Stimulated activated CD4-positive, alpha-beta T cell treated with anti-CD3 and anti-CD28 coated beads, Interleukin-1b, Interleukin-23, amount 100 ng/mL, for 1 hour (primary cell): ENCODE data around the gene KNSTRN.

Source experiments
- DNase-seq, 2 donors: peaks; one replicate each; pipeline ENCODE4 v3.0.0-alpha.2; 2020; ENCODE audit warnings: low read depth in 2 of 2

KNSTRN gene, protein sequence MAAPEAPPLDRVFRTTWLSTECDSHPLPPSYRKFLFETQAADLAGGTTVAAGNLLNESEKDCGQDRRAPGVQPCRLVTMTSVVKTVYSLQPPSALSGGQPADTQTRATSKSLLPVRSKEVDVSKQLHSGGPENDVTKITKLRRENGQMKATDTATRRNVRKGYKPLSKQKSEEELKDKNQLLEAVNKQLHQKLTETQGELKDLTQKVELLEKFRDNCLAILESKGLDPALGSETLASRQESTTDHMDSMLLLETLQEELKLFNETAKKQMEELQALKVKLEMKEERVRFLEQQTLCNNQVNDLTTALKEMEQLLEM

DNA sequence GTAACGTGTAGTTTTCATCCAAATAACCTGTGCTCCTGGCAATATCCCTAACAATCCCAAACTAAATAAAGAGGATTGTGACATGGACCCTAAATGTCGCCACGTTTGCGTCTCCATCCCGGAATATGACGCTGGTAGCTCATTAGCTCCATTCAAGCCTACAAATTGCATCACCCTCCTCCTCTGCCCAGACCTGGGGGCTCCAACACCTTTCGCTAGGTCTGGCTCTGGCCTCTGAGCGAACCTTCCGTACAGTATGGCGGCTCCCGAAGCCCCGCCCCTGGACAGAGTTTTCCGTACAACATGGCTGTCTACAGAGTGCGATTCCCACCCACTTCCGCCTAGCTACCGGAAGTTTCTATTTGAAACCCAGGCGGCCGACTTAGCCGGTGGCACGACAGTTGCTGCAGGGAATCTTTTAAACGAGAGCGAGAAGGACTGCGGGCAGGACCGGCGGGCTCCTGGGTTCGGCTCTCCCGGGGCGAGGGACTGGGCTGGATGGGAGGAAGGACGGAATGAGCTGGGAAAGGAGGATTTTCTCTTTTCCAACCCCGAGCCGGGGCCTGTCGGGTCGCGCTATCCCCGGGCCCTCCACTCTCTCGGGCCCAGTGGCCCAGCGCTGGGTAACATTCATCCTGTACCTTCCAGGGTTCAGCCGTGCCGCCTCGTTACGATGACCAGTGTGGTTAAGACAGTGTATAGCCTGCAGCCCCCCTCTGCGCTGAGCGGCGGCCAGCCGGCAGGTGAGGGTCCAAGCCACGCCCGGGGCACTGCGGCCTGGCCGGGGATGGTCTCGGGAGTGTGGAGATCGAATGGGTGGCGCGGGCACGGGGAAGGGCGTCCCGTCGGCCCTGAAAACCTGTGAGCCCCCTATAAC is at the start of gene KNSTRN:
Gene KNSTRN (plus strand): TSS at position 142 of the 877 bp plus-strand sequence. CDS start 115 bp downstream, at position 257.
- DNase-seq: peak; percentile 80 to 85

DNA sequence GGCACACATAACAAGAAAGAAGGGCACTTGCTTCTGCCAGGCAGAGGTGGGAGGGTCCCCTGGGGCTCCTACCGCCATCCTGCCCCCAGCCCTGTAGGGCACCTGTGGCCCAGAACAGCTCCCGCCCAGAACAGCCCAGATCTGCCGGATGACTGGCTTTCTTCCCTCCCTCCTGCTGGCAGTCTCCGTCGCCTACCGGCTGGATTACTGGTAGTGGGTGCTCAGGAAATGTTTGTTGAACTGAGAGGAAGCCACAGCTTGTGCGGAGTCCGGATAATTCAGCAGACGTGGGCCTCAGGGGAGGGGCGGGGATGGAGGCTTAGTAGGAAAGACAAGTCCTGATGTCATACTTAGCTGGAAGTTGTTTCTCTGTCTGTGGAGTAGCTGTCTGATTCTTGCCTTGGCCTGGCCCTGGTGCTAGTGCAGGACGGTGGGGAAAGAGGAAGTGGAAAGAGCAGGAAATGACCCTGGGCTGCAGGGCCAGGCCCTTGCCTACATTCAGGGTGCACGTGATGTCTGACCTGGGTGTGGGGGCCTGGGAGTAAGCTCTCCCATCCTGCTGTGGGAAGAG is 48.5 kb upstream of the KNSTRN start:
- no peak for DNase-seq

DNA sequence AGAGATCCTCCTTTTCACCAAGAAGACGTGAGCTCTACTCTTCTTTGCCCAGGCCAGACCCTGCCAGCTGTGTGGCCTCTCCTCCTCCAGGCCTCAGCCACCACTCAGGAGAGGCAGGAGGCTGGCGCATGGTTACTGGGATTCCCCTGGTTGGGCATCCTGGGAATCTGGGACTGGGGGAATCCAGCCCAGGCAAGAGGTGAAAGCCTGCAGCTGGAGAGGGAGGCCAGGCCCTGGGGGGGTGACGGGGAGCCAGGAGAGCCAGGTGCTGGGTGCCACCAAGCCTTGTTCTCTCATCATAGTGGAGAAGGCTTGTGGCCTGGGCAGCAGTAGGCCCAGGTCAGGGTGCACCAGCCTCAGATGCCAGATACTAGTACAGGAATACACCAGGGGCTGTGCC is 48.0 kb upstream of the KNSTRN start:
- DNase-seq: no peak

DNA sequence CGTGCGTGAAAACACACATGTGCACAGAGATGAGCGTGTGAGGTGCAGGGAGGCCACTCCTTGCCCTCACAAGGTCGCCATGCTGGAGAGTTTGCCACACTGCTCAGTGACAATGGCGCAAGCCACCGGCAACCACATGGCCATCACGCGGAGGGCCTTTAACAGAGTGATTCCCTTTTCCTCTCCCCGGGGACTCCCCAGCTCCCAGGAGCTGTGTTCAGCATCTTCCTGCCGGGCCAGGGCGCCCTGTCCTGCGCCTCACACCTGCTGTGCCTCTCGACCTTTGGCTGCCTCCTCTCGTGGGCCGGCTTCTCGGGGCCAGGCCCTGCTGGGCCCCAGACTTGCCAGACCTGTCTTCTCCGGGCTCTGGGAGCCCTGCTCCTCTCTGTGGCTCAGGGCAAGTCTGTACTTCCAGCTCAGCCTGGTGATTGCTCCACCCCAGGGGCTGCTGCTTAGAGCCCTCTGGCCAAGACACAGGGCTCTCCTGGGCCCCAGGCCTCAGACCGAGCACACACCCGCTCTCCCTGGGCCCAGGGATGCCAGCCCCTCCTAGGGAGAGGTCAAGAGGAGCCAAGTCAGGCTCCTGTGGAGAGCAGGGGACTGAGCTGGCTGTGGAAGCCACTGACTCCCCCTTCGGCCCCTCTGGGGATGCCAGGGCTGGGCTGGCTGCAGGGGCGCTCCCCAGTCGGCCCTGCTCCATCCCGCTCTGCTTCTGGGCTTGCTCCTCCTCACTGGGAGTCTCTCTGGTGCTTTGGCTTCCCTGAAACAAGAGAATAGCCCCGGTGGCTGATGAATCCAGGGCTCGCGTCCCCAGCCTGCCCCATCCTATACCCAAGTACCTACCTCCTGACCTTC is 47.4 kb upstream of the KNSTRN start:
- DNase-seq: no peak

DNA sequence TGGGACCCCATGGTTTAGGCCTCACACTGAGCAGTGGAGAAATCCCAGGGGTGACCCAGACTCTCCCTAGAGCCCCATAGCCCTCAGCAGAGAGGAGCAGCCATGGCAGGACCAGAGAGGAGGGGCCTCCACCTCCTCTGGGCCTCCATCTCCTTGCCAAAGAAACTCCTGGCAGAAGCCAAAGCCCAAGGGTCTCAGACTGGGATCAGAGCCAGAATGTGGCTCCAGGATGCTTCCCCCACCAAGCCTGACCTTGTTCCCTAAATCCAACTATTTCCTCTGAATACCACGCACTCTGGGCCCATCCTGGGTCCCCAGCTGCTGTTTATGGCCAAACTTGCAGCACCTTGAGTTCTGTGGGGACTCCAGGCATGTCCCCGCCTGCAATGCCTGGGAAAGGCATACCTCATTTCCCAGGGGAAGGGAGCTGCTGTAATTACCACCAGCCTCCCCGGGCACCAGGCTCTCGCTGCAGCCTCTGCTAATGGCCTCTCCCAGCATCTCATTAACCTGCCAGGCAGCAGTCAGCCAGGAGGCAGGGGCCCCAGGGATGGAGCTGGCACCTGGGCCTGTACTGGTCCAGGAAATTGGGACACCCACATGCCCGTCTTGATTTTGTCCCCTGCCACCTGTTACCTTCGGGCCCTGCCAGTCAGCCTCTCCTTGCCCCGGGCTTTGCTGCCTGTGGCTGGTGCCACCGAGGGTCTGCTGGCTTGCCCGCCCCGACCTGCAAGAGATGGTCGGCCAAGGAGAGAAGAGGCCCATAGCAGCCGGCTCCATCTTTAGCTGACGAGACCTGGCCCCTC is 46.4 kb upstream of the KNSTRN start:
- no peak for DNase-seq

- no peak for DNase-seq
Observed at GRCh38 chr15:40336744-40337122, 45.8 kb upstream of the KNSTRN start.

- no peak for DNase-seq
Observed at GRCh38 chr15:40337597-40337996, 44.9 kb upstream of the KNSTRN start.

- DNase-seq: peak; percentile 55 to 61
Observed at GRCh38 chr15:40338041-40338657, 44.4 kb upstream of the KNSTRN start.

- no peak for DNase-seq
Observed at GRCh38 chr15:40338921-40339620, 43.5 kb upstream of the KNSTRN start.

DNA sequence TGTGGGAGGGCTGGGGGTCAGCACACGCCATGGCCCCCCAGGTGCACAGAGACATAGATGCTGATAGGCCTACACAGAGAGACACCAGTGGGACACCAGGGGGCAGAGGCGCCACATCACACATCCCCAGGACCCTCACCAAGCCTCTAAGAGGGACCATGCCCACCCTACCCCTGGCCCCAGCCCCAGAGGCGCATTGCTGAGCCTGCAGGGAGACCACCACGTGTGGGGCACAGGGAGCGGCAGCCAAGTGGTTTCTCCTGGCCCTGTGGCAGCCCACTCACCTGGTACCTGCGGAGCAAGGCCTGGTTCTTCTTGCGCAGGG is 42.9 kb upstream of the KNSTRN start:
- DNase-seq: no peak

- DNase-seq: no peak
Observed at GRCh38 chr15:40340038-40340739, 42.3 kb upstream of the KNSTRN start.

- no peak for DNase-seq
Observed at GRCh38 chr15:40340740-40341400, 41.7 kb upstream of the KNSTRN start, which contains the start of gene CCDC9B. TSS of gene CCDC9B (minus strand) at chr15:40340939. CDS start at chr15:40340819, 120 bp downstream.

- DNase-seq: no peak
Observed at GRCh38 chr15:40342416-40343320, 39.9 kb upstream of the KNSTRN start.

DNA sequence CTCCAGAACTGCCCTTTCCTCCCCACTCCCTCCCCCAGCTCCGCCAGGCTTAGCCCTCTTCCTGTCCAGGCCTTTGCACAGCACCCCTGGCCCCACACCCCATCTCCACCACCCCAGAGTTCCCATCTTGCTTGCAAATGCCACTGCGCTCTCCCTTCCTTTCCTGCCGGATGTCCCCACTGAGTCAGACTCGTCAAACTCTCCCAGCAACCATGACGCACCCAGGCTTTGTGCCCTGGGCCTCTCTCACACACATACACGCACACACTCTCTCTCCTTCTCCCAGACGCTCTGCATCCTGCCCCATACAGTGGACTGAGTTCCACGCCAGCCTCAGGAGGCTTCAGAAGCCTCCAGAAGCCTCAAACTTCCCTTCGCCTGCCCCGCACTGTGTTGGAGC is 39.0 kb upstream of the KNSTRN start:
- DNase-seq: no peak

GRCh38 chr15:40344217-40344616 is 38.3 kb upstream of the KNSTRN start:
- no peak for DNase-seq

DNA sequence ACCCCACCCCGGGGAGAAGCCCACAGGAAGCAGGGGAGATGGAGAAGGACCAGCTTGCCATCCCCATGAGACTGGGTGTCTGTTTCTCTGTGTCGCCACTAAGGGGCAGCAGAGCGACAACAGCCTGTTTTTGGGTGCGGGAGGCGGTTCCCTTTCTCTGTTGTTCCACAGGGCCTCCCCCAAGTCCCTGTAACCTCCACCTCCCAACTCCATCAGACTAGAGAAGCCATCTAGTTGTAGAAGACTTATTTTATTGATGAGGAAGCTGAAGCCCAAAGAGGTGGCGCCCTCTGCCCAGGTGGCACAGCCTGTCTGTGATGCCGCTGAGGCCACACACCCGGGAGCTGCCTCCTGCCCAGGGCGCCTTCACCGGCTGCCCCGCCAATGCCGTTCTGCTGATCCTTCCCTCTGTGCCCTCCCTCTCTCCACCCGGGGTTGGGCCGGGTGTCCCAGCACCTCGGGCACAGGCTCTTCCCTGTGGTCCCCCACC is 37.8 kb upstream of the KNSTRN start:
- DNase-seq: peak in 1 of 2 donors; percentile 33

DNA sequence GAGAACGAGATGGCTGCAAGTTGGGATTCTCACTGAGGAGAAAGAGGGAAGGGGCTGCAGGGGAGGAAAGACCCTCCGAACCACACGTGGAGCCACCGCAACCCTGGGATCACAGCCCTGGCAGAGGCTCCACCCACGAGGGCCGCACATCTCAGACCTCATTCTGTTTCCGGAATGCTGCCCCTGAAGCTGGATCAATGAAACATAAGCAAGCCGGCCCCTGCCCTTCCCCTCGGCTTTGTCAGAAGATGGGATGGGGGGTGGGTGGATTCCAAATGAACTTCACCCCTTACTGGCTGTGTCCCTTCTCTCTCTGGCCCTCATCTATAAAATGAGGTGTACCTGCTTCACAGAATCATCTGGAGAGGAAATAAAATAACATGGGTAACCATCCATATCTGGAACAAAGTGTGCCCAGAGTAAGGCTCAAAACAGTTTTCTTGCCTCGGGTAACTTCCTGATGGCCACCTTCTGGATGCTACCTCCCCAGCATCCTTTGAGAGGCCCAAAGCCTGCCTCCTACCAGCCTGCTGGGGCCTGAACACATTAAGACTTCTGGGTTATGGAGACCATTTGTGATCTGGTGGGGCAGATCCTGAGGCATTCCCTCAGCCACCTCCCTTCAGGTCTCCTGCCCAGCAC is 37.2 kb upstream of the KNSTRN start:
- DNase-seq: no peak
